GM19025 (cell line): ENCODE results near the gene APBA2.

Experiments used
- ATAC-seq: cut with Tn5 transposase; IDR thresholded peaks from one replicate; pipeline ENCODE4 v1.9.1; 2021; ENCODE audit warnings: mild to moderate bottlenecking, low read depth, moderate library complexity; ENCODE audit not compliant: unreplicated experiment

APBA2 gene

GRCh38 chr15:28932361-28932760 is 46.6 kb downstream of the APBA2 start:
- no peak for ATAC-seq

DNA sequence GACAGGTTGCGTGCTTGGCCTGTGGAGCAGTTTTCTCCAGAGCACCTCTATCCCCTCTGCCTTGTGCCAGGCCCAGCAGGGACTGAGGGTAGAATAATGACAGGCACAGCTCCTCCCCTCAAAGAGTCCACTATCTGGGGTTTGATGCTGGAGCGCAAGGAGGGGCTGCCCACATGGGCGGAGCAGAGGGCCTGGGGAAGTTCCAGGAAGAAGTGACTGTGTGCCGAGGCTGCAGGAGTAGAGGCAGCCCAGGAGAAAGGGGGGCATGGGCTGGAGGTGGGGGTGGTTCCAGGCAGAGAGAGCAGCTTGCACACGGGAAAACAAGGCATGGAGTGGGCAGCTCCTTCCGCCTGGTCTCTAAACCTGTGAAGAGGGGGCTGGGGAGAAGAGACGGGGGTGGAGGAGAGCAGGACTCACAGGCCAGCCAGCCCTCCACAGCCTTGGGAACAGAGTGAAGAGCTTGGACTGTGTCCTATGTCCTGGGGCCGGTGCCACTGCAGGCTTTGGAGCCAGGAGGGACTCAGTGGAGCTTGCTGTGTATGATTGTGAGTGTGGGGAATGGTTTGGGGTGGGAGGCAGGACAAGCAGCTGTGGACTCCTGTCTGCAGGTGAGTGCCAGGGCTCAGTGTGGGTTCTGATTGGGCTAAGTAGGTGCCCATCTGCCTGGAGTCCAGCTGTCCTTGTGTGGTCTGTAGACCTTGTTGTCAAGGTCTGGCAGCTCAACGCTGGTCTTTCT is 48.1 kb downstream of the APBA2 start:
- ATAC-seq, result no peak

DNA sequence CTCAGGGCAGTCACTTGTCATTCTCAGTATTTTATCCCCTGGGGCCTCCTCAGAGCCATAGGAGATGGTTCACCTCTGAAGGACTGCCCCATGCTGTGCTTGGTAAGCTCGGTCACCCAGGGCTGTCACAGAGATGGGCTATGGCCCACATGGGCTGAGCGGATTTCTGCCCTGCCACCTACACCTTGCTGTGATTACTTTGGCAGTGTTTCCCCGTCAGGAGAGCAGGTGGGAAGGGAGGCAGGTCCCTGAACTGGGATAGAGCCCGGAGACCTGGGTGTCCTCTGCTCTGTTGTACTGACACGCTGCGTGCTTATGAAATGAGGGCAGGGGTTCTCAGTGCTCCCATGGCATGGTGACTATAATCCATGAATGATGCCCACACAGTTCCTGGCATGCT is 48.9 kb downstream of the APBA2 start:
- no peak for ATAC-seq

DNA sequence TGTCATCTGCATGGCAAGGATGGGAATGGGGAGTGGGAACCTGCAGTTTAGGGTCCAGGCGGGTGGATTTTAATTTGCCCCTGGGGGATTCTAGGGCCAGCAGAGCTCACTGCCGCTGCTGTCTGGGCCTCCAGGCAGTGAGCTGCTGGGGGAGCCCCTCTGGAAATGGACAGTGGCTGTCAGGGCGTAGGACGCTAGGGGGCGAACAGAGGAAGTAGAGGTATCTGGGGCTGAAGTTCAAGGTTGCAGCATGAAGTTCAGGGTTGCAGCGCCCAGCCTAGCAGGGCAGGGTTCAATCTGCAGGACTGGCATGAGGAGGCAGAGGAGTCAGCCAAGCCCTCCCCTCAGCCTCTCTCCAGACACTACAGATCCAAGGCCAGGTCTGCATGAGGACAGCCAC is 49.5 kb downstream of the APBA2 start:
- ATAC-seq, result no peak

DNA sequence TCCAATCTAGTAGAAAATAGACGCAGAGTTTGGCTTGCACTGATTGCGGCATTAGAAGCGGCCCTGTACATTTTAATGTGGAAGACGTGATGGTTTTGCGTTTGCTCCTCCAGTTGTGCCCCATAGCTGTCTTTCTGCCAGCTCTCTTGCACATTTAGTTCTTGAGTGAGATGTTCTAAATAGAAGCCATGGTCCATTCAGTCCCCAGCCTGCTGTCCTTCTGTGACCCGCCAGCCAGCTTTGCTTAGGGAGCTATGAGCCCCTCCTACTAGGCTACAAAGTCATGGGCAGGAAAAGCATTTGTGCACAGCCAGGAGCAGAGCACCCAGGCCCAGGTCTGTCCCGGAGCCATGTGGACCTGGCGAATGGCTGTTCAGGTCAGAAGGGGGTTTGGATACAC is 50.3 kb downstream of the APBA2 start:
- no peak for ATAC-seq

DNA sequence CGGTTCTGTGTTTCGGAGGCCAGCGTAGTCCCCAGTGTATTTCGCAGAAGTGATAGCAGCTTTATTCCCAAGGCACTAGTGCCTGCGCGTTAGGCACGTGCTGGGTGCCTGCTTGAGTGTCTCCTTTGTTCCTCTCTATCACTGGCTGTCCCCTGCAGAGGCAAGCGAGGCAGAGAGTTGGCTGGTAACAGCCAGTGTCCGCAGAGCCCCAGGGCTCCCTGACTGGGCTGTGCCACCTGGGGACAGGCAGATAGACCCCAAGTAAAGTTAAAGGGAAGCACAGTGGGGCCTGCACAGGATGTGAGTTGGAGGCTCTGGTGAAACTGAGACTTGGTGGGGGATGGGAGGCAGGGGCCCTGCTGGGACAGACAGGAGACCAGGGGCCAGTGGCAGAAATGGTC is 50.7 kb downstream of the APBA2 start:
- no peak for ATAC-seq

GRCh38 chr15:28937271-28937670 is 51.5 kb downstream of the APBA2 start:
- ATAC-seq, result no peak

- no peak for ATAC-seq
Measured at GRCh38 chr15:28942046-28942445, 56.3 kb downstream of the APBA2 start.

GRCh38 chr15:28942571-28942970 is 56.8 kb downstream of the APBA2 start:
- no peak for ATAC-seq

DNA sequence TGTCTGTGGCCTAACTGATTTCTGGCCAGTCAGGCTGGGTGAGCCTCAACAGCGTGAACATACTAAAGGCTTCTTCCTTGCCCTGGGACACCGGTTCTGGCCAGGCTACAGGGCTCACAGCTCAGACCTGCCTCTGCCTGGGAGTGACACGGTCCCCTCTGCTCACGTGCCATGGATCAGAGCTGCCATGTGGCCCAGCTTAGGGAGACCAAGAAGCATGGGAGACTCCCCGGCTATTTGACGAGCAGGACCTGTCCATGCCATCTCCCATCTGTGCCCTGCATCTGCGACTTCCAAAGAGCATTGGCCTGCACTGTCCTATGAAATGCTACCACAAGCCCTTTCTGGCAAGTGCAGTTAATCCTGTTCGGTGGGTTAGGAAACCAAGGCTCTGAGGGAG is 57.4 kb downstream of the APBA2 start:
- no peak for ATAC-seq

- ATAC-seq, result no peak
Measured at GRCh38 chr15:28943611-28944230, 57.9 kb downstream of the APBA2 start.

GRCh38 chr15:28944286-28944685 is 58.5 kb downstream of the APBA2 start:
- ATAC-seq, result no peak

- ATAC-seq, result no peak
Measured at GRCh38 chr15:28944696-28945300, 59.0 kb downstream of the APBA2 start.

GRCh38 chr15:28945626-28946230 is 60.0 kb downstream of the APBA2 start:
- no peak for ATAC-seq

GRCh38 chr15:28946803-28947202 is 61.0 kb downstream of the APBA2 start:
- ATAC-seq, result no peak

DNA sequence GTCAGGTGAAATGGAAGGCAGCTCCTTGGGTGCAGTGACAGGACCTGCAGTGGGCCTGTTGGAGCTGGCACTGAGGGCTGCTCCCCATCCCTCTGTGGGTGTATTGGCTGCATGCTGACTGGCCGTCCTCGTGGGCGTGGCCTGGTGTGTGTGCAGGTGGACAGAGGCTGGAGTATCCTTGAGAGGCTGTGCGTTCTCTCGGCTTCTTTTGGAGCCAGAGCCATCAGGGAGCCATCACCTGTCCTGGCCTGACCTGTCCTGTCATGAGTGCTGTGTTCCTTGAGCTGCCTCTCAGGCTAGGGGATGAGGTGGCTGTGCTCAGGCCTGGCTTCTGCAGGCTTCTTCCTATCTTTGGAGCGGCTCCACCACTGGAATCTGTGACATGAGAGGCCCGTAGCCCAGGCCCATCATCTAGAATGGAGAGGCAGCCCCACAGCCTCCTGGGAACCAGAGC is 61.5 kb downstream of the APBA2 start:
- no peak for ATAC-seq

DNA sequence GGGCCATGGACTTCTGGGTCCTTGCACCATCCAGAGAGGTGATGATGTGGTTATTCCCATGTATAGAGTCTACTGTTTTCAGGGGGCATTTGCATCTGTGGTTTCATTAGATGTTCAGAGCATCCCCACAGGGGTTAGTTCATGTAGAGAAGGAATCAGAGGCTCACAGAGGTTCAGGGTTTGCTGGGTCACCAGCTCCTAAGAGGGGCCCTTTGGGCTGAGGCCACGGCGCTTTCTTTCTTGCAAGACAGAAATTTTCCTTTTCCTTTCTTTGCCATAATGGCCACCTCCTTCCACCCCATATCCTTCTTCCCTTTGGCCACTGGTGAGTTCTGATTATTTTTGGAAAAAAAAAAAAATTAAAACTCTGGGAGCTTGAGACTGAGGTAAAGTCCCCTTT is 62.3 kb downstream of the APBA2 start:
- ATAC-seq, result no peak

- no peak for ATAC-seq
Measured at GRCh38 chr15:28950916-28951315, 65.1 kb downstream of the APBA2 start.

- no peak for ATAC-seq
Measured at GRCh38 chr15:28952666-28953491, 67.1 kb downstream of the APBA2 start.

- ATAC-seq, result no peak
Measured at GRCh38 chr15:28953573-28954195, 67.9 kb downstream of the APBA2 start.
